Glutamatergic neuron (in vitro differentiated cells): ENCODE data around the gene PCDH10. TPM values are rescaled to one million over a fixed set of nuclear protein-coding genes. Genes with fewer than 3 reads are reported as not detected.
"Not testable (repeated sequence)": the region's sequence is repeated elsewhere in the genome, so short reads cannot be mapped to it uniquely, and the experiment has no call there.

ENCODE experiments used
- DNase-seq: peaks from one replicate; pipeline ENCODE4 v3.0.0; 2022
- H3K27ac Mint-ChIP-seq: one replicate; pipeline ENCODE4 v1.8.0; 2020; ENCODE audit warnings: mild to moderate bottlenecking, mixed read lengths, inconsistent platforms; ENCODE audit not compliant: unreplicated experiment
- H3K27me3 Mint-ChIP-seq: one replicate; pipeline ENCODE4 v1.8.0; 2020; ENCODE audit warnings: mild to moderate bottlenecking, moderate library complexity, mixed read lengths, inconsistent platforms; ENCODE audit not compliant: unreplicated experiment
- H3K36me3 Mint-ChIP-seq: one replicate; pipeline ENCODE4 v1.8.0; 2020; ENCODE audit warnings: mild to moderate bottlenecking, mixed read lengths, inconsistent platforms; ENCODE audit not compliant: unreplicated experiment
- H3K4me1 Mint-ChIP-seq: one replicate; pipeline ENCODE4 v1.8.0; 2020; ENCODE audit warnings: mild to moderate bottlenecking, low read depth, mixed read lengths, inconsistent platforms; ENCODE audit not compliant: unreplicated experiment
- H3K4me3 Mint-ChIP-seq: one replicate; pipeline ENCODE4 v1.8.0; 2020; ENCODE audit warnings: mild to moderate bottlenecking, mixed read lengths, inconsistent platforms; ENCODE audit not compliant: unreplicated experiment
- H3K9me3 Mint-ChIP-seq: one replicate; pipeline ENCODE4 v1.8.0; 2020; ENCODE audit warnings: mild to moderate bottlenecking, moderate library complexity, mixed read lengths, inconsistent platforms; ENCODE audit not compliant: unreplicated experiment
- total RNA-seq: library from RNA; stranded (reverse); fragmentation: NEBNext Ultra II Directional; extraction: Animal tissue kit (Norgen Biotek cat#: 25700); gene quantifications from one replicate; pipeline ENCODE4 v1.2.1, GENCODE V29; 2021; ENCODE audit not compliant: unreplicated experiment
- TF ChIP-seq, protein P1 (sequence below): fragments of 200-600 bp; sonication (generic); IDR thresholded peaks from one replicate; pipeline ENCODE4 v1.5.0; 2021; ENCODE audit not compliant: partially characterized antibody, unreplicated experiment

PCDH10 gene
- total RNA-seq, 1 donor from 2014 or later = 1.7 TPM

DNA sequence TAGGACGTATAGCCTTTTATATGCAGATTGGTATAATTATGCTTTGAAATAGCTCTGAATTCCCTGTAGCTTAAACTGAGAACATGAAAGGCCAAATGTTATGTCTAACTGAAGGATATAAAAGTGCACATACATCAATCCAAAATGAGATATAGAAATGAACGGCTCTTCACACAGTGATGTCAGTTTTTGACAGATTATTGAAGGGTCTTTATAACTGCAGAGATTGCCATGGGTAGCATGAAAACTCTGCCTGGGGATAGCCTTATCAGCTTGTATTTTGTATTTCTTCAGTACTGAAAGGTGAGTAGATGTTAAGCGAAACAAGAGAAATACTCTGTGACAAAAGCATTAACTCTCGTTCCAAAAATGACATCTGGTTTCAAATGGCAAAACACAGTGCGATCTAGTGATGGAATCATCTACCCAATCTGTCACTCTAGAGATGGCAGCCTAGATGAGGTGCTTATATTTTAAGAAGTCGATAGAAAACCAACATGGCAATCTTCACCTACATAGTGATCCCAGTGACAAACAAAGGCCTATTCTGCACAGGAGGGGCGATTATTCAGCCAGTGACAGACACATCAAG lies 59.7 kb downstream of the PCDH10 start:
- TF ChIP-seq, protein P1, sequence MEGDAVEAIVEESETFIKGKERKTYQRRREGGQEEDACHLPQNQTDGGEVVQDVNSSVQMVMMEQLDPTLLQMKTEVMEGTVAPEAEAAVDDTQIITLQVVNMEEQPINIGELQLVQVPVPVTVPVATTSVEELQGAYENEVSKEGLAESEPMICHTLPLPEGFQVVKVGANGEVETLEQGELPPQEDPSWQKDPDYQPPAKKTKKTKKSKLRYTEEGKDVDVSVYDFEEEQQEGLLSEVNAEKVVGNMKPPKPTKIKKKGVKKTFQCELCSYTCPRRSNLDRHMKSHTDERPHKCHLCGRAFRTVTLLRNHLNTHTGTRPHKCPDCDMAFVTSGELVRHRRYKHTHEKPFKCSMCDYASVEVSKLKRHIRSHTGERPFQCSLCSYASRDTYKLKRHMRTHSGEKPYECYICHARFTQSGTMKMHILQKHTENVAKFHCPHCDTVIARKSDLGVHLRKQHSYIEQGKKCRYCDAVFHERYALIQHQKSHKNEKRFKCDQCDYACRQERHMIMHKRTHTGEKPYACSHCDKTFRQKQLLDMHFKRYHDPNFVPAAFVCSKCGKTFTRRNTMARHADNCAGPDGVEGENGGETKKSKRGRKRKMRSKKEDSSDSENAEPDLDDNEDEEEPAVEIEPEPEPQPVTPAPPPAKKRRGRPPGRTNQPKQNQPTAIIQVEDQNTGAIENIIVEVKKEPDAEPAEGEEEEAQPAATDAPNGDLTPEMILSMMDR = no peak
- Mint-ChIP-seq H3K4me3 (no peak overlapping the region), H3K27ac (no peak overlapping the region), H3K27me3 (peaks cover 2% of the 10 kb centered on the region), H3K9me3 (no peaks in the 10 kb centered on the region), H3K4me1 (no peaks in the 10 kb centered on the region), H3K36me3 (no peaks in the 10 kb centered on the region)
- DNase-seq = no peak

DNA sequence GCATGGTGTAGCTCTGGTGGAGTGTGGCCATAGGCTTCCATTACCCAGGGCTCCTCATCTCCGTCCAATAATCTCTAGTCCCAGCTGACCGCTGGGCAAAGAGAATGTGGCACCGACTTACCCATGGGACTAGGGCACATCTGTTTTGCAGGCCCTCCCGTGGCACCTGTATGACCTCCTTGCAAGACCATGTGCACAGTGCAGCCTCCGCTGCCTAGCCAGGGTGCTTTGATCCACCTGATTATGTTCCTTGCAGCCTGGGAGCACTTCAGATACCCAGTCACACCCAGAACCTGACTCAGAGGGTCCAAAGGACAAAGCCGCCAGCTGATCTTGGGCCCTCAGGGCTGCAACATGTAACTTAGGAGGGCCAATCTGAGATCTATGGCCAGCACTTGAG lies 84.8 kb downstream of the PCDH10 start:
- TF ChIP-seq, protein P1 = no peak
- Mint-ChIP-seq H3K9me3 (no peaks in the 10 kb centered on the region), H3K36me3 (no peaks in the 10 kb centered on the region), H3K27ac (no peak overlapping the region), H3K27me3 (peaks cover 2% of the 10 kb centered on the region), H3K4me1 (no peaks in the 10 kb centered on the region), H3K4me3 (no peak overlapping the region)
- DNase-seq = no peak

DNA sequence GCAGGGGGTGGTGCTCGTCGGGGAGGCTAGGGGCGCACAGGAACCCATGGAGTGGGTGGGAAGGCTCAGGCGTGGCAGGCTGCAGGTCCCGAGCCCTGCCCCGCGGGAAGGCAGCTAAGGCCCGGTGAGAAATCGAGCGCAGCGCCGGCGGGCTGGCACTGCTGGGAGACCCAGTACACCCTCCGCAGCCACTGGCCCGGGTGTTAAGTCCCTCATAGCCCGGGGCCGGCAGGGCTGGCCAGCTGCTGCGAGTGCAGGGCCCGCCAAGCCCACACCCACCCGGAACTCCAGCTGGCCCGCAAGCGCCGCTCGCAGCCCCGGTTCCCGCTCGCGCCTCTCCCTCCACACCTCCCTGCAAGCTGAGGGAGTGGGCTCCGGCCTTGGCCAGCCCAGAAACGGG lies 91.4 kb downstream of the PCDH10 start:
- DNase-seq, H3K9me3 Mint-ChIP-seq, H3K4me3 Mint-ChIP-seq, H3K4me1 Mint-ChIP-seq, H3K27ac Mint-ChIP-seq, H3K36me3 Mint-ChIP-seq, H3K27me3 Mint-ChIP-seq: not testable (repeated sequence)
